ENCODE results near the gene ADAM11. TPM values are rescaled to one million over a fixed set of nuclear protein-coding genes. Genes with fewer than 3 reads are reported as not detected.

Gene ADAM11
- total and polyA plus RNA-seq, 2 donors from 2014 or later: 0.24 to 0.28 TPM

DNA sequence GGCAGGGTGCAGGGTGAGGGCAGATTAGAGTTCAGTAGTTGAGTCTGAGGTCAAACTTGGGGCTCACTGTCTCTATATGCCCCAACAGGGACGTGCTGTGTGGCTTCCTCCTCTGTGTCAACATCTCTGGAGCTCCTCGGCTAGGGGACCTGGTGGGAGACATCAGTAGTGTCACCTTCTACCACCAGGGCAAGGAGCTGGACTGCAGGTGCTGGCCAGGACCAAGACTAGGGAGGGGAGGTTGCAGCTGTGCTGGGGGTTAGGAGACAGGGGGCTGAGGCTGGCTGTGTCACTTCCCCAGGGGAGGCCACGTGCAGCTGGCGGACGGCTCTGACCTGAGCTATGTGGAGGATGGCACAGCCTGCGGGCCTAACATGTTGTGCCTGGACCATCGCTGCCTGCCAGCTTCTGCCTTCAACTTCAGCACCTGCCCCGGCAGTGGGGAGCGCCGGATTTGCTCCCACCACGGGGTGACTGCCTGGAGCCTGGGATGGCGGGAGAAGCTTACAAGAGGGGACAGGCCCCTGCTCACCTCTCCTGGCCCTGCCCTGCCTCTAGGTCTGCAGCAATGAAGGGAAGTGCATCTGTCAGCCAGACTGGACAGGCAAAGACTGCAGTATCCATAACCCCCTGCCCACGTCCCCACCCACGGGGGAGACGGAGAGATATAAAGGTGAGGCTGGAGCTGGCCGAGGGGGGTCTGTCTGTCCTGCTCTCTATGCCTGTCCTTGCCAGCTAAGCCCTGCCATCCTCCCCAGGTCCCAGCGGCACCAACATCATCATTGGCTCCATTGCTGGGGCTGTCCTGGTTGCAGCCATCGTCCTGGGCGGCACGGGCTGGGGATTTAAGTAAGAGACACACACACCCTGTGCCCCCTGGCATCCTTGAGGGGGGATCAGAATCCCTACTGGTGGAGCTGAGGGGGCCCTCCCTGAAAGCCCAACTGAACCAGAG, 18.9 kb downstream of the ADAM11 start:
- Histone ChIP-seq H3K9me3 (ENCODE audit: control insufficient read depth in 2 of 3, insufficient read depth in 1 of 3, low read length in 3 of 3) (no peaks in the 10 kb centered on the region), H3K27ac (ENCODE audit: low read depth in 2 of 2, low read length in 2 of 2) (no peak overlapping the region), H3K4me3 (ENCODE audit: low read length in 3 of 3) (no peak overlapping the region), H3K9ac (ENCODE audit: low read length in 3 of 3) (no peak overlapping the region), H3K27me3 (ENCODE audit: control insufficient read depth, insufficient read depth, low read length) (no peaks in the 10 kb centered on the region), H3K4me1 (ENCODE audit: control insufficient read depth in 2 of 3, insufficient read depth in 2 of 3, low read depth in 1 of 3, low read length in 3 of 3) (peaks cover 0 to 19% (median 0%) of the 10 kb centered on the region in 3 donors), H3K36me3 (ENCODE audit: control insufficient read depth in 2 of 3, insufficient read depth in 3 of 3, low read length in 3 of 3) (no peaks in the 10 kb centered on the region)
- DNase-seq: peak in 2 of 5 donors; percentile 38 to 75
- no peak for TF ChIP-seq CTCF (IDR thresholded peaks at IDR 0.05; ENCODE audit: borderline replicate concordance, extremely low read depth, insufficient read depth)
- intact Hi-C loops (cut with DNase I): loop anchor here (5.0 kb wide), 1 partner anchor 95 kb away; no protein-coding TSS in a partner anchor
- no peak for FAIRE-seq

DNA sequence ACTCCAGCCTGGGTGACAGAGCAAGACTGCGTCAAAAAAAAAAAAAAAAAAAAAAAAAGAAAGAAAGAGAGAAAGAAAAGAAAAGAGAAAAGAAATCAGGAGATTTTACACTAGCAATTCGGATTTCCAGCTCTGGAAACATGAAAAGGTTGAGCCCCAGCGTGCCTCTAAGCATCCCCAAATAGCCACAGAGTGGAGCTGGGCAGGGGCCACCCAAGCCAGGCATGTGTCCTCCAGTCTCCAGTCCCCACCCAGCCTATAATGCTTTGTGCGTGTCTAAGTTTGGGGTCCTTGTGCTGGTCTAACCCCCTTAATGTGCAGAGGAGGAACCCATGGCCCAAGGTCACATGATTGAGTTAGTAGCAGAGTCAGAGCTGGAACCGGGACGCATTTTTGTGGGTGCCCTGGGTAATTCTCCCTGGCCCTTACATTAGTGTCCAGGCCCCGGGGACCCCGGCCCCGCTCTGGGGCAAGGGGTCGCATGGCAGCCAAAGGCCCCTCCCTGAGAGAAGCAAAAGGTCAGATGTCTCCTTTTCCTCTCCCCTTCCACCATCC, 19.9 kb downstream of the ADAM11 start:
- Histone ChIP-seq H3K27ac (ENCODE audit: low read depth in 2 of 2, low read length in 2 of 2) (no peak overlapping the region), H3K4me3 (ENCODE audit: low read length in 3 of 3) (peak overlapping the region in 1 of 3 donors; percentile 39), H3K9ac (ENCODE audit: low read length in 3 of 3) (no peak overlapping the region), H3K36me3 (ENCODE audit: control insufficient read depth in 2 of 3, insufficient read depth in 3 of 3, low read length in 3 of 3) (no peaks in the 10 kb centered on the region), H3K4me1 (ENCODE audit: control insufficient read depth in 2 of 3, insufficient read depth in 2 of 3, low read depth in 1 of 3, low read length in 3 of 3) (peaks cover 0 to 19% (median 0%) of the 10 kb centered on the region in 3 donors), H3K27me3 (ENCODE audit: control insufficient read depth, insufficient read depth, low read length) (no peaks in the 10 kb centered on the region), H3K9me3 (ENCODE audit: control insufficient read depth in 2 of 3, insufficient read depth in 1 of 3, low read length in 3 of 3) (no peaks in the 10 kb centered on the region)
- no peak for DNase-seq
- TF ChIP-seq CTCF (IDR thresholded peaks at IDR 0.05; ENCODE audit: borderline replicate concordance, extremely low read depth, insufficient read depth): no peak
- intact Hi-C loops (cut with DNase I): loop anchor here (5.0 kb wide), 1 partner anchor 94 kb away; no protein-coding TSS in a partner anchor
- no peak for FAIRE-seq

GRCh38 chr17:44779211-44780025, 20.6 kb downstream of the ADAM11 start:
- Histone ChIP-seq H3K27me3 (ENCODE audit: control insufficient read depth, insufficient read depth, low read length) (no peaks in the 10 kb centered on the region), H3K4me1 (ENCODE audit: control insufficient read depth in 2 of 3, insufficient read depth in 2 of 3, low read depth in 1 of 3, low read length in 3 of 3) (peaks cover 0 to 19% (median 0%) of the 10 kb centered on the region in 3 donors), H3K4me3 (ENCODE audit: low read length in 3 of 3) (peak overlapping the region in 2 of 3 donors; percentile 21 to 39), H3K36me3 (ENCODE audit: control insufficient read depth in 2 of 3, insufficient read depth in 3 of 3, low read length in 3 of 3) (no peaks in the 10 kb centered on the region), H3K27ac (ENCODE audit: low read depth in 2 of 2, low read length in 2 of 2) (no peak overlapping the region), H3K9ac (ENCODE audit: low read length in 3 of 3) (peak overlapping the region in 1 of 3 donors; percentile 3), H3K9me3 (ENCODE audit: control insufficient read depth in 2 of 3, insufficient read depth in 1 of 3, low read length in 3 of 3) (no peaks in the 10 kb centered on the region)
- intact Hi-C loops (cut with DNase I): loop anchor here (5.0 kb wide), 1 partner anchor 93 kb away; no protein-coding TSS in a partner anchor
- FAIRE-seq (no peak), DNase-seq (peak; percentile 84 to 90 (median 87))
- TF ChIP-seq CTCF (IDR thresholded peaks at IDR 0.05; ENCODE audit: borderline replicate concordance, extremely low read depth, insufficient read depth): peak; percentile 77

Measured in kidney (tissue), 14 donors.